ENCODE data around the gene HIBCH. TPM values are rescaled to one million over a fixed set of nuclear protein-coding genes. Genes with fewer than 3 reads are reported as not detected.

Gene HIBCH
- total RNA-seq, 2 donors from 2014 or later = 30.8 to 46.7 TPM

DNA sequence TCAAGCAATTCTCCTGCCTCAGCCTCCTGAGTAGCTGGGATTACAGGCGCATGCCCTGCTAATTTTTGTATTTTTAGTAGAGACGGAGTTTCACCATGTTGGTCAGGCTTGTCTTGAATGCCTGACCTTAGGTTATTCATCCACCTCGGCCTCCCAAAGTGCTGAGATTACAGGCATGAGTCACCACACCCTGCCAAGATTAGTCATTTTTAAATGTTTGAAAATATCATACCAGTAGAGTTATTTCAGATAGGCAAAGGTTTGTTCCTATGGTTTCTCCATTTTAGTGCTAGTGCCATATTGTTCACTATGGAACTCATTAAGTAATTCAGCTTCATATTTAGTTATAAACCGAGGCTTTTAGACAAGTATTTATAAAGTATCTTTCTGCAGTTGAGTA, 52.3 kb downstream of the HIBCH start:
- H3K36me3 Mint-ChIP-seq (ENCODE audit: low read depth) = peaks cover 24% of the 10 kb centered on the region
- H3K27ac ChIP-seq (ENCODE audit: low read depth, low read length) = no peak overlapping the region
- WGBS, 2 experiments (ENCODE audit: insufficient coverage in 1 of 2, insufficient read length in 1 of 2) = 96 to 100% methylated on average over 3 to 4 of the region's 4 CpGs
- peaks cover 19% of the 10 kb centered on the region for H3K9me3 ChIP-seq (ENCODE audit: control insufficient read depth, low read length)
- H3K27me3 Mint-ChIP-seq (ENCODE audit: insufficient read depth) = no peaks in the 10 kb centered on the region
- H3K36me3 ChIP-seq (ENCODE audit: control insufficient read depth, insufficient read depth, low read length) = peaks cover 8% of the 10 kb centered on the region
- TF ChIP-seq CTCF (conservative IDR thresholded peaks at IDR 0.05) = no peak
- no peaks in the 10 kb centered on the region for H3K4me1 ChIP-seq (ENCODE audit: control insufficient read depth, insufficient read depth, low read length)
- no peak overlapping the region for H3K4me3 Mint-ChIP-seq
- no peaks in the 10 kb centered on the region for H3K27me3 ChIP-seq (ENCODE audit: control insufficient read depth, insufficient read depth, low read length, poor library complexity, severe bottlenecking)
- H3K4me3 ChIP-seq (ENCODE audit: low read length) = no peak overlapping the region
- no peak for DNase-seq
- no peak overlapping the region for H3K27ac Mint-ChIP-seq
- H3K9me3 Mint-ChIP-seq = peaks cover 10% of the 10 kb centered on the region
- peaks cover 12% of the 10 kb centered on the region for H3K4me1 Mint-ChIP-seq
- H3K9ac ChIP-seq (ENCODE audit: extremely low read depth, low read length, poor library complexity, severe bottlenecking) = no peak overlapping the region

DNA sequence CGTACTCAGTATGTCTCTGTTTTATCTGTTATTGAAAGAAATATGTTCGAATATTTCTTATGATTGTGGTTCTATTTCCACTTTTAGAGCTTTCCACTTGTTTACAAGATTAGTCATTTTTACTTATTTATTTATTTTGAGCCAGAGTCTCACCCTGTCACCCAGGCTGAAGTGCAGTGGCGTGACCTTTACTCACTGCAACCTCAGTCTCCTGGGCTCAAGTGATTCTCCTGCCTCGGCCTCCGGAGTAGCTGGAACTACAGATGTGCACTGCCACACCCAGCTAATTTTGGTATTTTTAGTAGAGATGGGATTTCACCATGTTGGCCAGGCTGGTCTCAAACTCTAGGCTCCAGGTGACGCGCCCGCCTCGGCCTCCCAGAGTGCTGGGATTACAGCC, 53.3 kb downstream of the HIBCH start:
- Mint-ChIP-seq H3K9me3 (peaks cover 10% of the 10 kb centered on the region), H3K4me1 (peaks cover 6% of the 10 kb centered on the region), H3K27me3 (ENCODE audit: insufficient read depth) (no peaks in the 10 kb centered on the region), H3K4me3 (no peak overlapping the region), H3K36me3 (ENCODE audit: low read depth) (peaks cover 24% of the 10 kb centered on the region), H3K27ac (no peak overlapping the region)
- H3K36me3 ChIP-seq (ENCODE audit: control insufficient read depth, insufficient read depth, low read length) = peaks cover 8% of the 10 kb centered on the region
- 92 to 98% methylated on average over 7 to 9 of the region's 9 CpGs for WGBS, 2 experiments (ENCODE audit: insufficient coverage in 1 of 2, insufficient read length in 1 of 2)
- H3K27ac ChIP-seq (ENCODE audit: low read depth, low read length) = no peak overlapping the region
- no peak overlapping the region for H3K4me3 ChIP-seq (ENCODE audit: low read length)
- TF ChIP-seq CTCF (conservative IDR thresholded peaks at IDR 0.05) = no peak
- H3K9ac ChIP-seq (ENCODE audit: extremely low read depth, low read length, poor library complexity, severe bottlenecking) = no peak overlapping the region
- DNase-seq = no peak
- no peaks in the 10 kb centered on the region for H3K27me3 ChIP-seq (ENCODE audit: control insufficient read depth, insufficient read depth, low read length, poor library complexity, severe bottlenecking)
- H3K4me1 ChIP-seq (ENCODE audit: control insufficient read depth, insufficient read depth, low read length) = no peaks in the 10 kb centered on the region
- H3K9me3 ChIP-seq (ENCODE audit: control insufficient read depth, low read length) = peaks cover 19% of the 10 kb centered on the region

DNA sequence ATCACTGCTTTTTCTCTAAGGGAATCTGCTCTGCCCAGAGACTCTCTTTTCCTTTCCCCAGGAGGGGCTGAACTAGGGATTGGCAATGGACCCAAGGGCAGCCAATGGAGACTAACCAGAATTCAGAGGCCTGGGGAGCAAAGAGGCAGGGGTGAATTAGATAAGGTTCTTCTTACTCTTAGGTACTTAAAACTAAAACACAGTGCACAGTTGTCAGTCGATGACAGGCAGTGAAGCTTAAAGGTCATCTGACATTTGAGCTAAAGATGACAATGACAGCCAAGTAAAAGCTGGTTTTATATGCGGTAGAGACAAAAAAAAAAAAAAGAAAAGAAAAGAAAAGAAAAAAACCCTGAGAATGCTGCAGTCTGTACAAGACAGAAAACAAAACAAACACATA, 57.8 kb downstream of the HIBCH start:
- H3K36me3 Mint-ChIP-seq (ENCODE audit: low read depth) = peaks cover 30% of the 10 kb centered on the region
- H3K9ac ChIP-seq (ENCODE audit: extremely low read depth, low read length, poor library complexity, severe bottlenecking) = no peak overlapping the region
- H3K27me3 ChIP-seq (ENCODE audit: control insufficient read depth, insufficient read depth, low read length, poor library complexity, severe bottlenecking) = no peaks in the 10 kb centered on the region
- no peak overlapping the region for H3K27ac ChIP-seq (ENCODE audit: low read depth, low read length)
- no peak for DNase-seq
- no peak for TF ChIP-seq CTCF (conservative IDR thresholded peaks at IDR 0.05)
- H3K9me3 ChIP-seq (ENCODE audit: control insufficient read depth, low read length) = peaks cover 27% of the 10 kb centered on the region
- H3K4me3 Mint-ChIP-seq = no peak overlapping the region
- H3K4me3 ChIP-seq (ENCODE audit: low read length) = no peak overlapping the region
- H3K4me1 ChIP-seq (ENCODE audit: control insufficient read depth, insufficient read depth, low read length) = no peaks in the 10 kb centered on the region
- no peak overlapping the region for H3K27ac Mint-ChIP-seq
- peaks cover 6% of the 10 kb centered on the region for H3K9me3 Mint-ChIP-seq
- no peaks in the 10 kb centered on the region for H3K27me3 Mint-ChIP-seq (ENCODE audit: insufficient read depth)
- H3K4me1 Mint-ChIP-seq = no peaks in the 10 kb centered on the region
- H3K36me3 ChIP-seq (ENCODE audit: control insufficient read depth, insufficient read depth, low read length) = peaks cover 30% of the 10 kb centered on the region
- 98 to 100% methylated on average over 1 to 2 of the region's 2 CpGs for WGBS, 2 experiments (ENCODE audit: insufficient coverage in 1 of 2, insufficient read length in 1 of 2)
